OCI-M2 (cell line): ENCODE data around the gene DGKI.
A peak's percentile ranks its signal among the peaks of the same experiment; 100 is the strongest.

Source experiments
- DNase-seq: peaks from one replicate; lab custom pipeline; 2025; ENCODE audit not compliant: unreplicated experiment; lab: John Stamatoyannopoulos, UW

The DGKI gene

DNA sequence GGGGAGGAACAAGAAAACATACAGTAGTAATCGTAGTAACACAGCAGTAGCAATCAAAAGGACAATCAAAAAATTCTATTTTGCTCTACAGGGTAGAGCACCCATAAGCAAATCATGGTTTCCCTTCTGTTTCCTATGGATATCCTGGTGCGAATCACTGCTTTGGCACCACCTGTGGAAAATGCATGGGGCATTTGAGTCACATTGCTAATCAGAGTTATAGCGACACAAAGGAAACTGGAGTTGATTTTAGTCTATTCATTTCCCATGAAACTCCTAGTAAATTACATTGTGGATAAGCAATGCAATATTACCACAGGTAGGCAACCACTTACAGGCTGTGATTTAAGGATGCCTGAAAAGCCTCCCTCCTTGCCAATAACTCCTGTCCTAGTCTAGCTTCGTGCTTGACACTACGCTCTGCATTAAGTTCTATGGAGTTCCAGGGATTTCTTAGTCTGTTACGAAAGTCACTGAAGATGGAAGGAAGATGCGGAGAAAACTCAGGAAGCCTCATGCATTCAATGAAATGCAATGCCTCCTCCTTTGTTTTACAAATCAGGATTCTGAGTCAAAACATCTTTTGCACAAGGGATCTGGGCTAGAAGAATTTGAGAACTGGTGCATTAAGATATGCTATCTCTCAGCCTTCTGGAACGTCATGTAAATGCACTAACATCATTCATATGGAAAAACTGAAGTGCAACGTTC, 188.4 kb downstream of the DGKI start:
- no peak for DNase-seq

DNA sequence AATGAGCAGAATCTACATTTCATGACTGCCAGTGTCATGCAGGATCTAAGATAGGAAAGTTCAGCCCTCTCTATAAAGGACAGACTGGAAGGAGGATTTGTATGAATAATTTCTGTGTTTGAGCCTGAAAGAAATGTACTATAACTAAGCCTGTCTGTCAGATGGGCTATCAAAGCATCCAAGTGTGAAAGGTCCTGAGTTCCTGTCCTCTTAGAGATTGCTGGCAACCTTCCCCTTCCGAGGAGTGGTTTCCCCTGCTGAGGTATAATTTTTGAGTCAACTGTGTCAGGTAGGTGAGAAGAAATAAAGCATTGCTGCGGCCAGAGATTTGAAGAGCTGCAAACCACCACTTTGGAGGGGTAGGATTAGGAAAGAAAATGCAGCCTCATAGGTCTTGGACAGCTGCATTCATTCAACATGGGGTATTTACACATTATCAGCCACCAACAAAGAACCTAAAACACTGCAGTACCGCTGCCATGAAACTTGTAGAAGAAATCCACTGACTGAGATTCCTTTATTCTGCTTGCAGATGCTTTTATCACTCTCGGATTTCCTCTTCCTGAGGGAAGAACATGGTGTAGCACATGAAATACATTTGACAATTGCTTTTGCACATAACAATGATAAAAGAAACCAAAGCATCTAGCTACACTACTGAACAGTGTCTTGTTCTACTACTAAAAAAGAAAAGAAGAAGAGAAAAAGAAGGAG, 189.1 kb downstream of the DGKI start:
- no peak for DNase-seq

- no peak for DNase-seq
Observed at GRCh38 chr7:137656850-137657232, 189.9 kb downstream of the DGKI start.

DNA sequence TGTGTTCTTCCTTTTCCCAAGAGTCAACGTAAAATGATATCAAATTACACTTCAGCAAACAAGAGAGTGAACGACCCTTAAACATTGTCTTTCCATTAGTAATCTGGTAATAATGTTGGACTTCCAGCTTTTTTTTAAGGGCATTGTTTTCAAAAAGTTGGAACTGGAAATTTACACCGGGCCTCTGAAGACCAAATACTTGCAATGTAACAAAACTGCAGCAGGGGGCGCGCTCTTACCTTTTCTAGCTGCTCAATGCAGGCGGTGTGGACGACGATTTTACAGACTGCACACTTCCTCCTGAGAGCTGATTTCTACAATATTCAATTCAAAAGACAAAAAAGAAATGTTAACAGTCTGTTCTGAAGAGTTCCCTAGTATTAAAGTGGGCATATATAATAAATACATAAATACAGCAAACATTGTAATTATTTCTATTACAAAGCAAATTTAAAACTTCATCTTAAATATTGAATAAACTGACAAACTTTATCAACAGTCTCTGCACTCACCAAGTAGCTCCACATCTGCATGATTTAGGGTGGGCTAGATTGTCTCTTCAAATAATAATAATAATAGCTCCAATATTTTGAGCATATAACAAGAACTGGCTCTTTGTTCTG, 190.4 kb downstream of the DGKI start:
- peak; percentile 77 for DNase-seq

- DNase-seq: no peak
Observed at GRCh38 chr7:137655804-137656203, 191.0 kb downstream of the DGKI start.

- DNase-seq: no peak
Observed at GRCh38 chr7:137652721-137653120, 194.1 kb downstream of the DGKI start.

DNA sequence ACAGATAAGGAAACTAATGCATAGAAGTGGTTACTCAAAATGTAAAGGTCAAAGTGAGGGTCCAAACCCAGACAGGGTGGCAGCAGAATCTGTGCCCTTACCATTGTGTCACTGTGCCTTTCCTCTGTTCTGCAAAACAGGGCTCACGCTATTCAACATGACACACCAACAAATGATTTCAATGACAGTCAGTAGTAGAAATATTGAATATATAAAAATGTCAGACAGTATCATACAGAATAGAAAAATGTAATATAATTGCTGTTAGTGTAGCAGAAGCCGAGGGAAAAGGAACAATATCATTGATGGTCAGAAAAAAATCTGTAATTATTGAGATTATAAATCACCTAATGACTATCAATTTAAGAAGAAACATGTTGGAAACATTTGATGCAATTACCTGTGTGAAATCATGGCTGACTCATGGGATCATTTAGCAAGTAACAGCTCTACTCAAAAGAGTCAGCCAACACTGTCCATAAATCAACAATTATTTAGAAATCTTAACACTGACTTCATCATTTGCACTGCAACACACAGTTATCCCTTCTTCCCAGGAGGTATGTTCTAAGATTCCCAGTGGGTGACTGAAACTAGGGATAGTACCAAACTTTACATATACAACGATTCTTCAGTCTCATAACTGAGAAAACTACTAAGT, 198.7 kb downstream of the DGKI start:
- DNase-seq: no peak

DNA sequence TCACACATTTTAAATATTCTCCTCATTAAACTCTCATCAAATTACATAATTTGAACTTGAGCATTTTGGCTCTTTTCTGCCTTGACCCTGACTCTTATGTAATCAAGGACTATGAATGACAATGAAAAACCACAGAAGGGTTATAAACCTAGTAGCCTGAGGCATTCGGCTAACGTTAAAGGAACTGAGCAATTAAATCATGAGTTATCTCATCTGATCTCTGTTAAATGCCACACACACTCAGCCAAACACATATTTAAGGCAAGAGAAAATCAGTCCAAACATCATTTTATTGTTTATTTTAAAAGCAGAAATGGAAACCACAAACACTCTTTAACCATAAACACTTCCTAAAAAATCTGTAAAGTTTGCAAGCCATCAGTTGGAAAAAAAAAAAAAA, 204.3 kb downstream of the DGKI start:
- no peak for DNase-seq

- no peak for DNase-seq
Observed at GRCh38 chr7:137642031-137642430, 204.7 kb downstream of the DGKI start.

DNA sequence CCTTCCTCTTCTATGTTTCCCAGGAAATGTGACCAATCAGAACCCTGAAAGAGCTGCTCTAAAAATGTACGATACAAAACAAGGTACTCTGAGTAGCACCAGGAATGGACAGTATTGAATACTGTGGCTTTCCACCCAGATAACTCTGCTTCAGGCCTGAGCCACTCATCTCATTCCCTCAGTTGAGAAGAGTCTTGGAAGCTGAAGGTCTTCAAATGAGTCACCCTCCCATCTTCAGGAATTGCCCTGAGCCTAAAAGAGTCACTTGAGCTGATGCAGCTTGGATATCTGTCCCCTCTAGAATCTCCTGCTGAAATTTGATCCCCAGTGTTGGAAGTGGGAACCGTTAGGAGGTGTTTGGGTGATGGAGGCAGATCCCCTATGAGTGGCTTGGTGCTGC, 210.4 kb downstream of the DGKI start:
- DNase-seq: no peak

GRCh38 chr7:137635874-137636273, 210.9 kb downstream of the DGKI start:
- no peak for DNase-seq

DNA sequence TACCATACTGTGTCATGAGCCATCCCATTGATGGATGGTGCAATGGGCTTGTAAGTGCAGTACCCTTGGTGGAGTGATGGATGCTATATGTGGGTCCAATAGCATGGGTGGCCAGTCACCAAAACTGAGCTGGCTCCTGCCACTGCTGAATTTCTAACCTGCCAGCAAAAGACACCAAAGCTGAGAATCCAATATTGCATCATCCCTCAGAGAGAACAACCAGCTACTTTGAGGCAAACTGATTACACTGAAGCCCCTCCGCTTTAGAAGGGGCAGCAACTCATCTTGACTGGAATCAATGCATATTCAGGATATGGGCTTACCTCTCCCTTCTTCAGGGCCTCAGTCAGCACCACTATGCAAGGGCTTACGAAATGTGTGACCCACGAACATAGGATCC, 211.6 kb downstream of the DGKI start:
- DNase-seq: no peak

DNA sequence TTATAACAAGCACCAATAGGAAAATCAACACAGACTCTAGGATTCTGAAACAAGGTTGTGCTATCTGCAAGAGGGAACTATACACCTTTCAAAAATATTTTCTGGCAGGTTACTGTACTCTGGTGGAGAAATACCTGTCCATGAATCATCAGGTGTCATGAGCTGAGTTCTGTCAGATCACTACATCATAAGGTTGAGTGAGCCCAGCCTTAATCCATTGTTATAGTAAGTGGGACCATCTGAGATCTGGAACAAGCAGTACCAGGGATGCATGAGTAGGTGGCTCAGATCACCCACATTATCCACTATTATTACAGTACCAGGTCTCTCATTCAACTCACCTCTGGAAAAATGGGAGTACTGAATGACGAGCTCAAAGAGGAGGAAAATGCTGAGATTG, 212.4 kb downstream of the DGKI start:
- DNase-seq: no peak

GRCh38 chr7:137633133-137633532, 213.6 kb downstream of the DGKI start:
- DNase-seq: no peak

DNA sequence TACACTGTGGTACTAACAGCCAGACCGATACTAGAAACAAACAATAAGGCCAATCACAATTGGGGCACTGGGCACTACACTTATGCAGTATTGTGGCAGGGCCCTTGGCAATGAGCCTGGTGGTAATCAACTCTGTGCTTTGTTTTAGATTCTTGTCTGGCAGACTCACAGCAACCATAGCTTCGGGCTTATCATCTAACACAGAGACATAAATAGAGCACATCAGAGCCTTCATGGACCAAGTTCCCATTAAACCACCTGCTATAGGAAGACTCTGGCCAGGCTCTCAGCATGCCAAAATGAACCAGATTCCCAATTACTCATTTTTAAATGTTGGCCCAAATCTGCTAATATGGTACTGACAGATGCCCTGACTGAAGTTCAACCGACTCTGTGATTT, 218.6 kb downstream of the DGKI start:
- DNase-seq: no peak

DNA sequence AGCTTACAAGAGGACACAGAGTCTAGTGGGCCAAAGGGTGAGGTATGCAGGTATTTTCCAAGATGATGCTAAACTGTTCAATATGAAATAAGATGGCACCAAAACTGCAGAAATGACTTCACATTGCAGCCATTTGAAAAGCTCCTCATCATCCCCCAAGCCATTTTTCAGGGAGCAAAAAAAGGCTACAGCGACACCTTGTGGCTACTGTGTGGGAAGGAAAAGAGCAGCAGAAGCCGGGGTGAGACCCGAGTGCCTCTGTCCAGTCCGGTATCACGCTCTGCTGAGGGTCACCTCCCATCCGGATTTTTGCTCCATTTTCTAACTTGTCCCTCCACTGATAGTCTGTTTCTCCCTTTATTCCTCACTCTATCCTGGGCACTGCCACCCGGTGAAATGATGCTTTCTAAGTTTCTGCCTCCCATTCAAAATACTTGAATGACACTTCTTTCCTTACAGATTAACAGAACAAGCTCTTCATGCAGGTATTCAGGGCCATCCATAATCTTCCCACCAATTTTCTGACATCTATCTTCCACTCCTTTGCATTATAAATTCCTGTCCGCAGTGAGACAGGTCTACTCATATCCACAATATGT, 220.2 kb downstream of the DGKI start:
- no peak for DNase-seq

DNA sequence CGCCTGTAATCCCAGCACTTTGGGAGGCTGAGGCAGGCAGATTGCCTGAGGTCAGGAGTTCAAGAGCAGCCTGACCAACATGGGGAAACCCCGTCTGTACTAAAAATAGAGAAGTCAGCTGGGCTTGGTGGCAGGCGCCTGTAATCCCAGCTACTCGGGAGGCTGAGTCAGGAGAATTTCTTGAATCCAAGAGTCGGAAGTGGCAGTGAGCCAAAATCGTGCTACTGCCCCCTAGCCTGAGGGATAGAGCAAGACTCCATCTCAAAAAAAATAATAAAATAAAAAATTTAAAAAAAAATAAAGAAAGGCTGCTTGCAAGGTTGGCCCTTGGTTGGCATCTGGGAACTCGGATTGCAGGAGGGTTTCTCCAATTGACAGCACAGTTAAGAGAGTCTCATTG, 221.6 kb downstream of the DGKI start:
- DNase-seq: no peak

- no peak for DNase-seq
Observed at GRCh38 chr7:137619181-137619580, 227.6 kb downstream of the DGKI start.

DNA sequence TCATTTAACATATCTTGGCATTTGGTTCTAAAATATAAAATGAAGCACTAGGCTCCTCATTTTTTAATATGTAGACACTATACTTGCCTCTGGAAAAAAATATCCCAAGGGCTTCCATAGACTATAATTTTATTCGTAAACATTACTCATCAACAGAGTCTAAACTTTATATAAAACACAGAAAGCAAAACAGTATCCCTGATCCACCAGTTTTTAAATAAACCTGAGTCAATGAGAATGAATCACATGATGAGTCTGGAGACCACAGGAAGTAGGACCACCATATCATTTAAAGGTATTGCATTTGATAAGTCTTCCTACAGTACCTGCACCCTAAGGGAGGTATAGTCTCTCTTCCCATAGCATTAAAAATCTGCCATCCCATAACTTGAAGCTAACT, 228.0 kb downstream of the DGKI start:
- DNase-seq: no peak

- no peak for DNase-seq
Observed at GRCh38 chr7:137613006-137613525, 233.7 kb downstream of the DGKI start.

DNA sequence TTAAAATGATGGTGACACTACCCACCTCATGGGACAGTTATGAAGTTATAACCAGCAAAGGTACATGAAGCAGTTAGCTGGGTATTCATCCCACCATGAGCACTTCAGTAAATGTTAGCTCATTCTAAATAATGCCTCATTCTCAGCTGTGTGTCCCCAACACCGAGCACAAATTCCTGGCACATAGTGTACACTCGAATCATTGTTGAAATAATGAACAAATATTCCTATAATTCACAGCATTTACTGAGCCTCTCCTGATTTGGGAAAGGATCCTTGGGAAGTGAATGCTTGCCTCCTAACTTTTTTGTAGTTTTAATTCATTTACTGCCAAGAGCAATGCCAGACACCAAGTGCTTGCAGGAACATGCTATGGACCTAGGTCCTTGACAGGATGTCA, 235.2 kb downstream of the DGKI start:
- no peak for DNase-seq
